WTC11 (cell line): ENCODE results near the gene HCRTR1. TPM values are rescaled to one million over a fixed set of nuclear protein-coding genes. Genes with fewer than 3 reads are reported as not detected.

Source experiments
- ATAC-seq: fragments of 200-7000 bp; cut with Tn5 transposase; 2 replicates; pipeline ENCODE4 v1.10.0; 2021; ENCODE audit warnings: mild to moderate bottlenecking, moderate library complexity
- CTCF ChIA-PET: fragments of 300-600 bp; sonication (Branson Sonifier 250); formaldehyde crosslinking; loops from one replicate; lab custom pipeline; 2021; ENCODE audit warnings: antibody characterized with exemption; lab: Charles Lee
- POLR2A ChIA-PET: fragments of 350-600 bp; sonication (Branson Sonifier 250); formaldehyde crosslinking; loops from one replicate; lab custom pipeline; 2021; ENCODE audit warnings: antibody characterized with exemption; lab: Charles Lee
- DNase-seq: peaks from one replicate; pipeline ENCODE4 v3.0.0; 2021; ENCODE audit warnings: low spot score
- H3K27ac Mint-ChIP-seq: 2 replicates; pipeline ENCODE4 v1.8.0; 2021; ENCODE audit warnings: mixed read lengths
- H3K27me3 Mint-ChIP-seq: 2 replicates; pipeline ENCODE4 v1.8.0; 2021; ENCODE audit warnings: low read depth, mild to moderate bottlenecking, moderate library complexity, mixed read lengths
- H3K36me3 Mint-ChIP-seq: 2 replicates; pipeline ENCODE4 v1.8.0; 2021; ENCODE audit warnings: mixed read lengths
- H3K4me1 Mint-ChIP-seq: 2 replicates; pipeline ENCODE4 v1.8.0; 2022; ENCODE audit warnings: mixed read lengths
- H3K4me3 Mint-ChIP-seq: 2 replicates; pipeline ENCODE4 v1.8.0; 2021; ENCODE audit warnings: mild to moderate bottlenecking, moderate library complexity, mixed read lengths
- H3K9me3 Mint-ChIP-seq: 2 replicates; pipeline ENCODE4 v1.8.0; 2021; ENCODE audit warnings: mixed read lengths
- ESRRA ChIP-seq: sonication (generic); formaldehyde crosslinking; IDR thresholded peaks from 2 replicates; pipeline ENCODE4 v1.8.1; 2022; ENCODE audit warnings: mild to moderate bottlenecking, missing genetic modification reagents, borderline replicate concordance
- ETV6 ChIP-seq: sonication (generic); formaldehyde crosslinking; IDR thresholded peaks from 2 replicates; pipeline ENCODE4 v1.8.1; 2022; ENCODE audit warnings: mild to moderate bottlenecking, missing genetic modification reagents
- FOXK1 ChIP-seq: sonication (generic); formaldehyde crosslinking; IDR thresholded peaks from 2 replicates; pipeline ENCODE4 v1.8.0; 2022; ENCODE audit warnings: mild to moderate bottlenecking, moderate library complexity, missing genetic modification reagents
- IRF2 ChIP-seq: sonication (generic); formaldehyde crosslinking; IDR thresholded peaks from 2 replicates; pipeline ENCODE4 v1.8.0; 2022; ENCODE audit warnings: low read depth, missing genetic modification reagents, borderline replicate concordance
- JAZF1 ChIP-seq: fragments of 250-450 bp; sonication (Bioruptor Pico); IDR thresholded peaks from 2 replicates; pipeline ENCODE4 v1.9.0; 2021; ENCODE audit warnings: moderate library complexity, mild to moderate bottlenecking, inconsistent platforms
- NR2C2 ChIP-seq: sonication (generic); formaldehyde crosslinking; IDR thresholded peaks from 2 replicates; pipeline ENCODE4 v1.8.0; 2022; ENCODE audit warnings: mild to moderate bottlenecking, missing genetic modification reagents
- OVOL2 ChIP-seq: fragments of 250-450 bp; sonication (Bioruptor Pico); IDR thresholded peaks from 2 replicates; pipeline ENCODE4 v1.9.0; 2021; ENCODE audit warnings: mild to moderate bottlenecking, borderline replicate concordance
- RORB ChIP-seq: fragments of 250-450 bp; sonication (Bioruptor Pico); IDR thresholded peaks from 2 replicates; pipeline ENCODE4 v1.9.0; 2021; ENCODE audit warnings: mild to moderate bottlenecking
- SMAD4 ChIP-seq: sonication (generic); formaldehyde crosslinking; IDR thresholded peaks from 2 replicates; pipeline ENCODE4 v1.8.0; 2022; ENCODE audit warnings: mild to moderate bottlenecking, missing genetic modification reagents
- SOX15 ChIP-seq: fragments of 250-450 bp; sonication (Bioruptor Pico); IDR thresholded peaks from 2 replicates; pipeline ENCODE4 v1.9.0; 2021; ENCODE audit warnings: mild to moderate bottlenecking
- TEAD4 ChIP-seq: sonication (generic); formaldehyde crosslinking; IDR thresholded peaks from 2 replicates; pipeline ENCODE4 v1.8.0; 2022; ENCODE audit warnings: mild to moderate bottlenecking, missing genetic modification reagents
- ZNF416 ChIP-seq: fragments of 250-450 bp; sonication (Bioruptor Pico); IDR thresholded peaks from 2 replicates; pipeline ENCODE4 v1.9.0; 2021; ENCODE audit warnings: mild to moderate bottlenecking, inconsistent platforms
- total RNA-seq: library from RNA; stranded (reverse); gene quantifications from 3 replicates; pipeline ENCODE4 v1.2.3, GENCODE V29; 2021
- TF ChIP-seq, protein P1 (sequence below): sonication (generic); formaldehyde crosslinking; IDR thresholded peaks from 2 replicates; pipeline ENCODE4 v1.8.0; 2023; ENCODE audit warnings: mild to moderate bottlenecking, missing genetic modification reagents
- TF ChIP-seq, protein P2 (sequence below): sonication (generic); formaldehyde crosslinking; IDR thresholded peaks from 2 replicates; pipeline ENCODE4 v1.8.0; 2022; ENCODE audit warnings: mild to moderate bottlenecking, missing genetic modification reagents
- TF ChIP-seq, protein P3 (sequence below): fragments of 250-450 bp; sonication (Bioruptor Pico); IDR thresholded peaks from 2 replicates; pipeline ENCODE4 v1.9.0; 2021; ENCODE audit warnings: mild to moderate bottlenecking
- TF ChIP-seq, protein P4 (sequence below): sonication (generic); formaldehyde crosslinking; IDR thresholded peaks from 2 replicates; pipeline ENCODE4 v1.8.1; 2023; ENCODE audit warnings: mild to moderate bottlenecking, moderate library complexity, missing genetic modification reagents
- TF ChIP-seq, protein P5 (sequence below): sonication (generic); formaldehyde crosslinking; IDR thresholded peaks from 2 replicates; pipeline ENCODE4 v1.8.0; 2022; ENCODE audit warnings: mild to moderate bottlenecking, missing genetic modification reagents
- TF ChIP-seq, protein P6 (sequence below): fragments of 200-600 bp; IDR thresholded peaks from 2 replicates; pipeline ENCODE4 v1.8.0; 2022; ENCODE audit warnings: antibody characterized with exemption
- TF ChIP-seq, protein P7 (sequence below): sonication (generic); formaldehyde crosslinking; IDR thresholded peaks from 2 replicates; pipeline ENCODE4 v1.8.0; 2023; ENCODE audit warnings: missing genetic modification reagents, mild to moderate bottlenecking, borderline replicate concordance

Gene HCRTR1
- total RNA-seq, 1 experiment from 2014 or later: 0.13 TPM

DNA sequence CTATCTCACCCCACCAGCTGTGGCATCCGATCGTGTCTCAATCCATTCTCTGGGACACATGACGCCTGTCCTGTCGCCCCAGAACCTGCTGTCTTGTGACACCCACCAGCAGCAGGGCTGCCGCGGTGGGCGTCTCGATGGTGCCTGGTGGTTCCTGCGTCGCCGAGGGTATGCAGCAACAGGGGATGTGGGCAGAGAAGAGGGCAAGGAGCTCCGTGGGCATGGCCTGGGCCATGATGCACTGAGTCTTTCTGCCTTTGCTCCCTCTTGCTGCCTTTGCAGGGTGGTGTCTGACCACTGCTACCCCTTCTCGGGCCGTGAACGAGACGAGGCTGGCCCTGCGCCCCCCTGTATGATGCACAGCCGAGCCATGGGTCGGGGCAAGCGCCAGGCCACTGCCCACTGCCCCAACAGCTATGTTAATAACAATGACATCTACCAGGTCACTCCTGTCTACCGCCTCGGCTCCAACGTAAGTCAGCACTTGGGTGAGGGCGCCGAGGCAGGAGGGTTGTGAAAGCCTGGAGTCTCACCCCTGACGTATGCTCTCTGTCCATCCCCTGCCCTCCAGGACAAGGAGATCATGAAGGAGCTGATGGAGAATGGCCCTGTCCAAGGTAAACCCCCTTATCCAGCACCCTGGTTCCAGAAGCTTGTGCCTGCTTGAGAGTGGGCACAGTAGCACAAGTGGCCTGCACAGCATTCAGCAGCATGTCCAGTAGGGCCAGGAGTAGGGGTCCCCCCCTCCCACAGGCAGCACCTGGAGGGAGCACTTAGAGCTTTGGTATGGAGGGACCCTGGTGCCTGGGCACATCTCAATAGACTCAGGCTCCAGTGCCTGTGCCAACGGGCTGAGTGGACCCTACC is 32.4 kb upstream of the HCRTR1 start:
- Mint-ChIP-seq H3K27ac (no peak overlapping the region), H3K27me3 (peaks cover 16% of the 10 kb centered on the region), H3K36me3 (no peaks in the 10 kb centered on the region), H3K4me1 (peaks cover 37% of the 10 kb centered on the region), H3K9me3 (no peaks in the 10 kb centered on the region)
- ATAC-seq (no peak), DNase-seq (no peak)
- CTCF ChIA-PET: interaction anchor here (0.8 to 1.5 kb wide), 2 partner anchors 36 to 77 kb away, joined by 3 to 4 read pairs; no protein-coding TSS in a partner anchor
- TF ChIP-seq, protein P1, sequence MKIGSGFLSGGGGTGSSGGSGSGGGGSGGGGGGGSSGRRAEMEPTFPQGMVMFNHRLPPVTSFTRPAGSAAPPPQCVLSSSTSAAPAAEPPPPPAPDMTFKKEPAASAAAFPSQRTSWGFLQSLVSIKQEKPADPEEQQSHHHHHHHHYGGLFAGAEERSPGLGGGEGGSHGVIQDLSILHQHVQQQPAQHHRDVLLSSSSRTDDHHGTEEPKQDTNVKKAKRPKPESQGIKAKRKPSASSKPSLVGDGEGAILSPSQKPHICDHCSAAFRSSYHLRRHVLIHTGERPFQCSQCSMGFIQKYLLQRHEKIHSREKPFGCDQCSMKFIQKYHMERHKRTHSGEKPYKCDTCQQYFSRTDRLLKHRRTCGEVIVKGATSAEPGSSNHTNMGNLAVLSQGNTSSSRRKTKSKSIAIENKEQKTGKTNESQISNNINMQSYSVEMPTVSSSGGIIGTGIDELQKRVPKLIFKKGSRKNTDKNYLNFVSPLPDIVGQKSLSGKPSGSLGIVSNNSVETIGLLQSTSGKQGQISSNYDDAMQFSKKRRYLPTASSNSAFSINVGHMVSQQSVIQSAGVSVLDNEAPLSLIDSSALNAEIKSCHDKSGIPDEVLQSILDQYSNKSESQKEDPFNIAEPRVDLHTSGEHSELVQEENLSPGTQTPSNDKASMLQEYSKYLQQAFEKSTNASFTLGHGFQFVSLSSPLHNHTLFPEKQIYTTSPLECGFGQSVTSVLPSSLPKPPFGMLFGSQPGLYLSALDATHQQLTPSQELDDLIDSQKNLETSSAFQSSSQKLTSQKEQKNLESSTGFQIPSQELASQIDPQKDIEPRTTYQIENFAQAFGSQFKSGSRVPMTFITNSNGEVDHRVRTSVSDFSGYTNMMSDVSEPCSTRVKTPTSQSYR: no peak
- no peak for TF ChIP-seq ETV6 (CRISPR knock-in tag)
- TF ChIP-seq OVOL2 (CRISPR knock-in tag): no peak
- TF ChIP-seq, protein P2, sequence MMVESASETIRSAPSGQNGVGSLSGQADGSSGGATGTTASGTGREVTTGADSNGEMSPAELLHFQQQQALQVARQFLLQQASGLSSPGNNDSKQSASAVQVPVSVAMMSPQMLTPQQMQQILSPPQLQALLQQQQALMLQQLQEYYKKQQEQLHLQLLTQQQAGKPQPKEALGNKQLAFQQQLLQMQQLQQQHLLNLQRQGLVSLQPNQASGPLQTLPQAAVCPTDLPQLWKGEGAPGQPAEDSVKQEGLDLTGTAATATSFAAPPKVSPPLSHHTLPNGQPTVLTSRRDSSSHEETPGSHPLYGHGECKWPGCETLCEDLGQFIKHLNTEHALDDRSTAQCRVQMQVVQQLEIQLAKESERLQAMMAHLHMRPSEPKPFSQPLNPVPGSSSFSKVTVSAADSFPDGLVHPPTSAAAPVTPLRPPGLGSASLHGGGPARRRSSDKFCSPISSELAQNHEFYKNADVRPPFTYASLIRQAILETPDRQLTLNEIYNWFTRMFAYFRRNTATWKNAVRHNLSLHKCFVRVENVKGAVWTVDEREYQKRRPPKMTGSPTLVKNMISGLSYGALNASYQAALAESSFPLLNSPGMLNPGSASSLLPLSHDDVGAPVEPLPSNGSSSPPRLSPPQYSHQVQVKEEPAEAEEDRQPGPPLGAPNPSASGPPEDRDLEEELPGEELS (CRISPR knock-in tag): no peak
- no peak for TF ChIP-seq SOX15 (CRISPR knock-in tag)
- TF ChIP-seq, protein P3, sequence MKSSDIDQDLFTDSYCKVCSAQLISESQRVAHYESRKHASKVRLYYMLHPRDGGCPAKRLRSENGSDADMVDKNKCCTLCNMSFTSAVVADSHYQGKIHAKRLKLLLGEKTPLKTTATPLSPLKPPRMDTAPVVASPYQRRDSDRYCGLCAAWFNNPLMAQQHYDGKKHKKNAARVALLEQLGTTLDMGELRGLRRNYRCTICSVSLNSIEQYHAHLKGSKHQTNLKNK (CRISPR knock-in tag): no peak
- no peak for TF ChIP-seq ZNF416
- no peak for TF ChIP-seq JAZF1 (CRISPR knock-in tag)
- TF ChIP-seq, protein P4, sequence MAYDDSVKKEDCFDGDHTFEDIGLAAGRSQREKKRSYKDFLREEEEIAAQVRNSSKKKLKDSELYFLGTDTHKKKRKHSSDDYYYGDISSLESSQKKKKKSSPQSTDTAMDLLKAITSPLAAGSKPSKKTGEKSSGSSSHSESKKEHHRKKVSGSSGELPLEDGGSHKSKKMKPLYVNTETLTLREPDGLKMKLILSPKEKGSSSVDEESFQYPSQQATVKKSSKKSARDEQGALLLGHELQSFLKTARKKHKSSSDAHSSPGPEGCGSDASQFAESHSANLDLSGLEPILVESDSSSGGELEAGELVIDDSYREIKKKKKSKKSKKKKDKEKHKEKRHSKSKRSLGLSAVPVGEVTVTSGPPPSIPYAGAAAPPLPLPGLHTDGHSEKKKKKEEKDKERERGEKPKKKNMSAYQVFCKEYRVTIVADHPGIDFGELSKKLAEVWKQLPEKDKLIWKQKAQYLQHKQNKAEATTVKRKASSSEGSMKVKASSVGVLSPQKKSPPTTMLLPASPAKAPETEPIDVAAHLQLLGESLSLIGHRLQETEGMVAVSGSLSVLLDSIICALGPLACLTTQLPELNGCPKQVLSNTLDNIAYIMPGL (CRISPR knock-in tag): no peak
- TF ChIP-seq IRF2: no peak
- no peak for TF ChIP-seq RORB (CRISPR knock-in tag)
- no peak for TF ChIP-seq NR2C2
- no peak for TF ChIP-seq SMAD4 (CRISPR knock-in tag)
- TF ChIP-seq, protein P5, sequence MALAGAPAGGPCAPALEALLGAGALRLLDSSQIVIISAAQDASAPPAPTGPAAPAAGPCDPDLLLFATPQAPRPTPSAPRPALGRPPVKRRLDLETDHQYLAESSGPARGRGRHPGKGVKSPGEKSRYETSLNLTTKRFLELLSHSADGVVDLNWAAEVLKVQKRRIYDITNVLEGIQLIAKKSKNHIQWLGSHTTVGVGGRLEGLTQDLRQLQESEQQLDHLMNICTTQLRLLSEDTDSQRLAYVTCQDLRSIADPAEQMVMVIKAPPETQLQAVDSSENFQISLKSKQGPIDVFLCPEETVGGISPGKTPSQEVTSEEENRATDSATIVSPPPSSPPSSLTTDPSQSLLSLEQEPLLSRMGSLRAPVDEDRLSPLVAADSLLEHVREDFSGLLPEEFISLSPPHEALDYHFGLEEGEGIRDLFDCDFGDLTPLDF: no peak
- no peak for TF ChIP-seq TEAD4 (CRISPR knock-in tag)
- TF ChIP-seq, protein P6, sequence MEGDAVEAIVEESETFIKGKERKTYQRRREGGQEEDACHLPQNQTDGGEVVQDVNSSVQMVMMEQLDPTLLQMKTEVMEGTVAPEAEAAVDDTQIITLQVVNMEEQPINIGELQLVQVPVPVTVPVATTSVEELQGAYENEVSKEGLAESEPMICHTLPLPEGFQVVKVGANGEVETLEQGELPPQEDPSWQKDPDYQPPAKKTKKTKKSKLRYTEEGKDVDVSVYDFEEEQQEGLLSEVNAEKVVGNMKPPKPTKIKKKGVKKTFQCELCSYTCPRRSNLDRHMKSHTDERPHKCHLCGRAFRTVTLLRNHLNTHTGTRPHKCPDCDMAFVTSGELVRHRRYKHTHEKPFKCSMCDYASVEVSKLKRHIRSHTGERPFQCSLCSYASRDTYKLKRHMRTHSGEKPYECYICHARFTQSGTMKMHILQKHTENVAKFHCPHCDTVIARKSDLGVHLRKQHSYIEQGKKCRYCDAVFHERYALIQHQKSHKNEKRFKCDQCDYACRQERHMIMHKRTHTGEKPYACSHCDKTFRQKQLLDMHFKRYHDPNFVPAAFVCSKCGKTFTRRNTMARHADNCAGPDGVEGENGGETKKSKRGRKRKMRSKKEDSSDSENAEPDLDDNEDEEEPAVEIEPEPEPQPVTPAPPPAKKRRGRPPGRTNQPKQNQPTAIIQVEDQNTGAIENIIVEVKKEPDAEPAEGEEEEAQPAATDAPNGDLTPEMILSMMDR: no peak
- TF ChIP-seq ESRRA (CRISPR knock-in tag): no peak
- TF ChIP-seq, protein P7, sequence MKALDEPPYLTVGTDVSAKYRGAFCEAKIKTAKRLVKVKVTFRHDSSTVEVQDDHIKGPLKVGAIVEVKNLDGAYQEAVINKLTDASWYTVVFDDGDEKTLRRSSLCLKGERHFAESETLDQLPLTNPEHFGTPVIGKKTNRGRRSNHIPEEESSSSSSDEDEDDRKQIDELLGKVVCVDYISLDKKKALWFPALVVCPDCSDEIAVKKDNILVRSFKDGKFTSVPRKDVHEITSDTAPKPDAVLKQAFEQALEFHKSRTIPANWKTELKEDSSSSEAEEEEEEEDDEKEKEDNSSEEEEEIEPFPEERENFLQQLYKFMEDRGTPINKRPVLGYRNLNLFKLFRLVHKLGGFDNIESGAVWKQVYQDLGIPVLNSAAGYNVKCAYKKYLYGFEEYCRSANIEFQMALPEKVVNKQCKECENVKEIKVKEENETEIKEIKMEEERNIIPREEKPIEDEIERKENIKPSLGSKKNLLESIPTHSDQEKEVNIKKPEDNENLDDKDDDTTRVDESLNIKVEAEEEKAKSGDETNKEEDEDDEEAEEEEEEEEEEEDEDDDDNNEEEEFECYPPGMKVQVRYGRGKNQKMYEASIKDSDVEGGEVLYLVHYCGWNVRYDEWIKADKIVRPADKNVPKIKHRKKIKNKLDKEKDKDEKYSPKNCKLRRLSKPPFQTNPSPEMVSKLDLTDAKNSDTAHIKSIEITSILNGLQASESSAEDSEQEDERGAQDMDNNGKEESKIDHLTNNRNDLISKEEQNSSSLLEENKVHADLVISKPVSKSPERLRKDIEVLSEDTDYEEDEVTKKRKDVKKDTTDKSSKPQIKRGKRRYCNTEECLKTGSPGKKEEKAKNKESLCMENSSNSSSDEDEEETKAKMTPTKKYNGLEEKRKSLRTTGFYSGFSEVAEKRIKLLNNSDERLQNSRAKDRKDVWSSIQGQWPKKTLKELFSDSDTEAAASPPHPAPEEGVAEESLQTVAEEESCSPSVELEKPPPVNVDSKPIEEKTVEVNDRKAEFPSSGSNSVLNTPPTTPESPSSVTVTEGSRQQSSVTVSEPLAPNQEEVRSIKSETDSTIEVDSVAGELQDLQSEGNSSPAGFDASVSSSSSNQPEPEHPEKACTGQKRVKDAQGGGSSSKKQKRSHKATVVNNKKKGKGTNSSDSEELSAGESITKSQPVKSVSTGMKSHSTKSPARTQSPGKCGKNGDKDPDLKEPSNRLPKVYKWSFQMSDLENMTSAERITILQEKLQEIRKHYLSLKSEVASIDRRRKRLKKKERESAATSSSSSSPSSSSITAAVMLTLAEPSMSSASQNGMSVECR (CRISPR knock-in tag): no peak
- TF ChIP-seq FOXK1 (CRISPR knock-in tag): no peak
- TF ChIP-seq, all 79 proteins: peak for 0
- POLR2A ChIA-PET: no interaction called here
- H3K4me3 Mint-ChIP-seq: no peak overlapping the region
